HG03558 (cell line): ENCODE data around the gene EBPL.

ENCODE experiments used
- ATAC-seq: cut with Tn5 transposase; IDR thresholded peaks from one replicate; pipeline ENCODE4 v1.9.1; 2021; ENCODE audit warnings: moderate number of reproducible peaks; ENCODE audit not compliant: unreplicated experiment; ENCODE audit errors: extremely low read depth

EBPL gene

GRCh38 chr13:49678191-49678914 is 12.9 kb downstream of the EBPL start:
- no peak for ATAC-seq

- no peak for ATAC-seq
These were observed 14.5 kb downstream of the EBPL start for GRCh38 chr13:49676581-49677298.

- ATAC-seq: no peak
These were observed 20.5 kb downstream of the EBPL start for GRCh38 chr13:49670828-49671227.

DNA sequence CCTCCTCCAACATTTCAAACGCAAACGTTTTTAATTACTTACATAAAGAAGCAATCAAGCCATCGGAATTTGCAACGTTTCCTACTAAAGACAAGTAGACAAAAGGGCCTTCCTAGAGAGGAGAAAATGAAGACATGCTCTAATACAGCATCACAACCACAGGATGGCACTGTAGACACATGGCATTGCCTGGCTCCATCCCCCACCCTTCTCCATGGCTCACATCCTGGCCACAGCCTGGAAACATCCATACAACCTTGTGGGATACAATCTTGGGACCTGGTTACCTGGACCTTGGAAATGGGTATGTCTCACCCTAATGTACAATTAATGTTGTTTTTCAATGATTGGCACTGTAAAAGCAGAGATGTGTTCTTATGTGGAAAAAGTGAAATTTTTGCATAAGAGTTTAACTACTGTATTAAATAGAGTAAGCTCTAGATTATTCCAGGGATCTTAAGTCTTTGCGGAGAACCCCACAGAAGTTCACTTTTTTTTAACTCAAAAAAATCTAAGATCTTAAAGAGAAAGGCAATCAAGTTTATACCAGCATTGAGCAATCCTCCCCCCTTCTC is 21.5 kb downstream of the EBPL start:
- no peak for ATAC-seq

DNA sequence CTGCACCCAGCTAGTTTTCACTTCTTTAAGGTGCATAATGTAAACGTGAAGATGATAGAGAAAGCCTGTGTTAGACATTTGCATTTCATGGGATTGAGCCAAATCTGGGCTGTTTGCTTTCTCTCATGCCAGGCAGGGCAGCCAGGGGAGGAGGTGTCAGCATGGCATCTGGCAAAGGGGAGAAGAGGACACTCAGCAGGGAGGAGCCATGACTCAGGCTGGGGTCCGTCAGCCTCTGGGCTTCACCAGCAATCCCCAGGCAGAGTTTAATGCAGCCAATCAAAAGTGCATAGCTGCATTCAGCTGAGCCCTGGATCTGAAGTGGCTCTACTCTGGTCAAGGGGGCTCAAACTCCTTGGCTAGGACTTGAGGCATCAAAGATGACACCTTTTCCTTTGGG is 23.5 kb downstream of the EBPL start:
- no peak for ATAC-seq

- ATAC-seq: no peak
These were observed 26.7 kb downstream of the EBPL start for GRCh38 chr13:49664606-49665005.

DNA sequence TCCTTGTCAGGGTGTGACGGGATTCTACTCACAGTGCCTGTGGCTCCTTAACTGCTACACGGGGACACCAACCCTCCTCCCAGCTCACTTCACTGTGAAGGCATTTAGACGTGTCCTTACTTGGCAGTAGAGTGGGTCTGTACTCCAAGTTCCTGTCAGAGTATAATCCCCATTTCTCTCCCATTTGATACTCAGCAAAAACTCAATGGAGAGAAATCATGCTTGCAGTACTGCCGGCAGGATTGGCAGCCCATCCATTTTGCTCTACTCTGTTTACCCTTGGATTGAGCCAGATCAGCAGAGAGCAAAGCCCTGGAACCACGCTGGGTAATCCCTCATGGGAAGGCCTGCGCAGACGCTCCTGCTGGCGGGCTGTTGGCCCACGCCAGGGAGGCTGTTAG is 34.0 kb downstream of the EBPL start:
- no peak for ATAC-seq

DNA sequence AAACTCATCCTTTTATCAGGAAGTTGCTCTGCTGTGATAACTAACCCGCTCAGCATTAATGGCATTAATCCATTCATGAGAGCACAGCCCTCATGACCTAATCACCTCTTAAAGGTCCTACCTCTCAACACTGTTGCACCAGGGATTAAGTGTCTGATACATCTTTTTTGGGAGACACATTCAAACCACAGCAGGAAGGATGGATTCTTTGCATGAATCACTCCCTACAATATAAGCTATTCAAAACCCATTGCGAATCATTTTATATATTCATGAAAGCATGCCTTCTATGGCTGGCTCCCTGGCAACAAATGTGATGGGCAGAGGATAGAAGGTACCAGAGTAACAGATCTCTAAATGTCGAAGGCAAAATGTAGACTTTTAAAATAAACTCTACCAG is 35.4 kb downstream of the EBPL start:
- ATAC-seq: no peak

GRCh38 chr13:49654011-49654410 is 37.3 kb downstream of the EBPL start:
- ATAC-seq: no peak

- ATAC-seq: no peak
These were observed 37.8 kb downstream of the EBPL start for GRCh38 chr13:49653478-49653877.

GRCh38 chr13:49652355-49653305 is 38.7 kb downstream of the EBPL start:
- no peak for ATAC-seq

- ATAC-seq: no peak
These were observed 39.5 kb downstream of the EBPL start for GRCh38 chr13:49651570-49652354.

GRCh38 chr13:49649963-49650312 is 41.3 kb downstream of the EBPL start:
- ATAC-seq: no peak

- ATAC-seq: no peak
These were observed 41.9 kb downstream of the EBPL start for GRCh38 chr13:49649244-49649962.

DNA sequence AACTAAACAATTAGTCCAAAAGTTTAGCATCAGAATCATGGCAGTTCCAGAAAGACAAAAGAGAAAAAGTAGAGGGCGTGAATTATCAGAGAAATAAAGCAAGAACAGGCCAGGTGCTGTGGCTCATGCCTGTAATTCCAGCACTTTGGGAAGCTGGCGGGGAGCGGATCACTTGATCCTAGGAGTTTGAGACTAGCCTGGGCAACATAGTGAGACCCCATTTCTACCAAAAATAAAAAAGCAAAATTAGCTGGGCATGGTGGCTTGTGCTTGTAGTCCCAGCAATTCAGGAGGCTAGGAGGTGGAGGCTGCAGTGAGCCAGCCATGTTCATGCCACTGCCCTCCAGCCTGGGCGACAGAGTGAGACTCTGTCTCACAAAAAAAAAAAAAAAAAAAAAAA is 44.6 kb downstream of the EBPL start:
- no peak for ATAC-seq

DNA sequence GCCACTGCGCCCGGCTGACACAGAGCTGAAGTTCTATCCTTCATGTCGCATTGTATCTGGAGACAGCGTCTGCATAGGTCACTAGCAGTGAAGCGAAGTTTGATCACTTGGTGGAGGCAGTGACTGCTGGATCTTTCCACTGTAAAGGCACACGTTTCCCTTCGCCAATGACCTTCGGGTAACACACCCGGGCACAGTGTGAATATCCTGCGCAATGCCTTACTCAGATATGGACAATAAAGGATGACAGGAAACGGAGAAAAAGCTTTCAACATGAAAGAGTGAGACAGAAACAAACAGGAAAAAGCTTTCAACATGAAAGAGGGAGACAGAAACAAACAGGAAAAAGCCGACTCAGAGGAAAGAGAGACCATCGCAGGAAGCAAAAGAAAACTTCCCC is 45.8 kb downstream of the EBPL start:
- ATAC-seq: no peak

- no peak for ATAC-seq
These were observed 48.1 kb downstream of the EBPL start for GRCh38 chr13:49643035-49643646.

DNA sequence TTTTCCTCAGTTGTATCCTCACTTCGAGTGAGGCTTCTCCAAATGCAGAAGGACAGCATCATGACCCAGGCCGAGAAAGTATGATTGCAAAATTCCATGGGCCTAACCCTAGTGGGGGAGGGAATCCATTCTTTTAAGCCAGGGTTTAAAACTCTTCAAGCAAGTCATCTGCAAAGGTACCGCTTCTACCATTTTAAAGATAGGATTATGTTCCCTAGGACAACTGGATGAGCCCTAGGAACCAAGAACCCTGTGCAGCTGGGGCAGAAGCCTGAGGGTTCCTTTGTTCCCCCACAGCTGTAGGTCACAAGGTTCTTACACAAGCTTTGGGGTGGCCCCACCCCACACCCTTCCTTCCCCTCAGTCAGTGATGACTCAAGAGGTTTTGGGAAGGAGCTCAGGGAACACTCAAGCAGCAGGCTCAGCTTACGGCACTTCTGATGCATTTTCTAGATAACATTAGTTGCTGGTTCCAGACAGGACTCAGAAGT is 49.4 kb downstream of the EBPL start:
- no peak for ATAC-seq

GRCh38 chr13:49638744-49639072 is 52.6 kb downstream of the EBPL start:
- ATAC-seq: no peak
